Astrocyte (in vitro differentiated cells and primary cell): Measurements from ENCODE around the gene TSPAN15.

Experiments
- EZH2 ChIP-seq: IDR thresholded peaks from 2 replicates; pipeline ENCODE4 v1.6.1; 2012; ENCODE audit warnings: mild to moderate bottlenecking, low read length, inconsistent platforms; ENCODE audit not compliant: insufficient read depth
- TF ChIP-seq, protein P1 (sequence below): IDR thresholded peaks from 2 replicates; pipeline ENCODE4 v1.5.1; 2011; ENCODE audit warnings: low read depth, mild to moderate bottlenecking, inconsistent platforms, low read length, moderate library complexity; ENCODE audit not compliant: insufficient read depth

DNA sequence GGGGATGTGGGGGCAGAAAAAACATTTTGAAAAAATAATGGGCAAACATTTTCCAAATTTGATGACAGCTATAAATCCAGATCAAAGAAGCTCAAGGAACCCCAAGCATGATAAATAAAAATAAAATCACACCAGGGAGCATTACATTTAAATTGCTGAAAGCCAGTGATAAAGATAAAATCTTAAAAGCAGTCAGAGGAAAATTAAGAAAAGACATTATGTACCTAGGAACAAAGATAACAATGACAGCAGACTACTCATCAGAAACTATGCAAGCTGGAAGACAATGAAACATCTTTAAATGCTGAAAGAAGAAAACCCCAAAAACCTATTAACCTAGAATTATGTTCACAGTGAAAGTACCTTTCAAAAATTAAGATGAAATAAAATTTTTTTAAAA lies 98.7 kb downstream of the TSPAN15 start:
- TF ChIP-seq, protein P1, sequence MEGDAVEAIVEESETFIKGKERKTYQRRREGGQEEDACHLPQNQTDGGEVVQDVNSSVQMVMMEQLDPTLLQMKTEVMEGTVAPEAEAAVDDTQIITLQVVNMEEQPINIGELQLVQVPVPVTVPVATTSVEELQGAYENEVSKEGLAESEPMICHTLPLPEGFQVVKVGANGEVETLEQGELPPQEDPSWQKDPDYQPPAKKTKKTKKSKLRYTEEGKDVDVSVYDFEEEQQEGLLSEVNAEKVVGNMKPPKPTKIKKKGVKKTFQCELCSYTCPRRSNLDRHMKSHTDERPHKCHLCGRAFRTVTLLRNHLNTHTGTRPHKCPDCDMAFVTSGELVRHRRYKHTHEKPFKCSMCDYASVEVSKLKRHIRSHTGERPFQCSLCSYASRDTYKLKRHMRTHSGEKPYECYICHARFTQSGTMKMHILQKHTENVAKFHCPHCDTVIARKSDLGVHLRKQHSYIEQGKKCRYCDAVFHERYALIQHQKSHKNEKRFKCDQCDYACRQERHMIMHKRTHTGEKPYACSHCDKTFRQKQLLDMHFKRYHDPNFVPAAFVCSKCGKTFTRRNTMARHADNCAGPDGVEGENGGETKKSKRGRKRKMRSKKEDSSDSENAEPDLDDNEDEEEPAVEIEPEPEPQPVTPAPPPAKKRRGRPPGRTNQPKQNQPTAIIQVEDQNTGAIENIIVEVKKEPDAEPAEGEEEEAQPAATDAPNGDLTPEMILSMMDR, result no peak
- no peak for TF ChIP-seq EZH2
